Suprapubic skin (tissue), 3 donors: Measurements from ENCODE around the gene TMC2.
A peak's percentile ranks its signal among the peaks of the same experiment; 100 is the strongest.

Experiments used
- CTCF ChIP-seq, 2 donors: fragments of 200-600 bp in 1 of 2; fragments of 450-650 bp in 1 of 2; sonication (generic) in 1 of 2; IDR thresholded peaks; one replicate each; pipeline ENCODE4 v1.5.1; 2016 to 2019; ENCODE audit warnings: antibody characterized with exemption in 2 of 2, mild to moderate bottlenecking in 1 of 2, moderate library complexity in 1 of 2
- POLR2AphosphoS5 ChIP-seq, 3 donors: sonication (generic); formaldehyde crosslinking; IDR thresholded peaks; one replicate each; pipeline ENCODE4 v1.6.1; 2017; ENCODE audit warnings: antibody characterized with exemption in 3 of 3

GRCh38 chr20:2521369-2522305 is 14.7 kb upstream of the TMC2 start:
- TF ChIP-seq CTCF (IDR thresholded peaks at IDR 0.05) (peak; percentile 14 to 88), POLR2AphosphoS5 (IDR thresholded peaks at IDR 0.05) (no peak)
